ENCODE data around the gene CCL7.

GRCh38 chr17:34226011-34226743 is 43.8 kb upstream of the CCL7 start:
- TF ChIP-seq CTCF (IDR thresholded peaks at IDR 0.05; ENCODE audit: insufficient read depth, low read length) (no peak), POLR2AphosphoS5 (IDR thresholded peaks at IDR 0.05; ENCODE audit: low read depth) (no peak), REST (IDR thresholded peaks at IDR 0.05; ENCODE audit: insufficient replicate concordance, low read depth) (no peak)

Measured in HL-60 (cell line).